Measurements from ENCODE around the gene BICRAL. TPM values are rescaled to one million over a fixed set of nuclear protein-coding genes. Genes with fewer than 3 reads are reported as not detected.
"Not testable (repeated sequence)": the region's sequence is repeated elsewhere in the genome, so short reads cannot be mapped to it uniquely, and the experiment has no call there.

BICRAL gene
- total RNA-seq, 1 experiment from 2014 or later, result 3.0 TPM

DNA sequence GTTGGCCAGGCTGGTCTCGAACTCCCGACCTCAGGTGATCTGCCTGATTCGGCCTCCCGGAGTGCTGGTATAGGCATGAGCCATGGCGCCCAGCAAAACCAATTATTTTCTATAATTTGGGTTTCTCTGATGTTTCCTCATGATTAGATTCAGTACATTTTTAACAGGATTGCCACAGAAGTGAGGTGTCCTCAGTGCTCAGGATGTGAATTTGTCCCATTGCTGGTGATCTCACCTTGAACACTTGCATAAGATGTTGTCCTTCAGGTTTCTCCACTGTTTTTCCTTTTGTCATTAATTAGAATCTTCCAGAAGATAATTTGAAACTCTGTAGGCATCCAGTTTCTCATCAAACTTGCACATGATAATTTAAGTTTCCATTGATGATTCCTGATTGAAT lies 52.2 kb downstream of the BICRAL start:
- DNase-seq (ENCODE audit: low read depth), result no peak

DNA sequence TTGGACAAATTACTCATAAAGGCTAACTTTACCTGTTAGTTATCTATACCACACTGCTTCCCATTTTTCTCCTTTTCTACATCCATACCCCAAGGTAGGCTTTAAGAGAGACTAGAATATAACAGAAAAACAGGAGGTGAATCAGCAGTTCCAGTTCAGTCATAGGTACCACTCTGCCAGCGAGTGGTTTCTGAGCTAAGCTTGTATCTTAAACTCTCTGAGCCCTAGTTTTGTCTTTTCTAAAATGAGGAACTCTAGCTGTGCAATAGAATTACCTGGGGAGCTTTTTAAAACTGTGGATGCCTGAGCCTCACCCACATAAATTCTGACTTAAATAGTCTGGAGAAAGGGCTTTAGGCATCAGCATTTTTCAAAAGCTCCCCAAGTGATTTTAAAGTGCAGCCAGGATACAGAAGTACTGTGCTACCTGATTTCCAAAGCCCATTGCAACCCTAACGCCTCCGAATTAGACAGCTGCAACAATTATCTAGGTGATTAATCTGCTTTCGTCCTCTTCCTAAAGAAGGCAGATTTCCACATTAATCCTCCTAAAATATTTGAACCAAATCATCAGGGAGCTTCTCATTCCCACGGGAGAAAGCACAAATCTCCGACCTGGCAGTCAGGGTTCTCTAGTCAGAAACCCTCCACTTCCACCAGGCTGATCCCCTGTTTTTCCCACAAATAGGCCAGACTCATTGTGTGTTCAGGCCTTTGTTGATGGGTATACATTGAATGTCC lies 60.2 kb downstream of the BICRAL start:
- no peak for DNase-seq (ENCODE audit: low read depth)

DNA sequence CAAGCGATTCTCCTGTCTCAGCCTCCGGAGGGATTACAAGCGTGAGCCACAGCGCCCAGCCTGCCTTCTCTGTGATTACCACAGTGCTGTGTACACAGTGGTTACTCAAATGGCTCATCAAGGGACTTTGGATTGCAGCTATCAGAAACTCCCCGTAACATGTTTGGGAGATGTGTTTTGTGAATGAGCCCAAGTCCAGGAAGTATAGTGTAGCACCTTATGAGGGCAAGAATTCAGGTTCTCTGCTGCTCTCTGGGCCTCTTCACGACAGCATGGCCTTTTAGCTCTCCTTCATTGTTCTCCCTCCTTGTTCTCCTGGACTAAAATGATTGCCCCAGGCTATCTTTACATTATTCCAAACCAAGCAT lies 63.5 kb downstream of the BICRAL start:
- no peak for DNase-seq (ENCODE audit: low read depth)

DNA sequence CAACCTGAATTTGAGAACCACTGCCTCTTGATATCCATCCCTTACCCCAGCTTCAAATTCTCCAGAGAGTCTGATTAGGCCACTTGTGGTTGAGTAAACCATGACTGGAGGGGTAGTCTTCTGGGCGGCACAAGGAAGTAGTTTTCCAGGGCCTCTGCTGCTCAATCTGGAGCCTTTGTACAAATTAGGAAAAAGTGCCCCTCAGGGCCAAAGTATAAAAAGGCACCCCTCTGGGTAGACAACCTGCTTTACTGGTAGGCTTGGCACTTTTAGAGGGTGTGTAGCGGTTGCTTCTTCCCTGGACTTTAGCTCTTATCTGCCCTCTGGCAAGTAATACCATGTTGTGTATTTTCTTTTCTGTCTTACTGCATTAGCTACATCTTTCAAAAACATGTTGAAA lies 64.7 kb downstream of the BICRAL start:
- no peak for DNase-seq (ENCODE audit: low read depth)

DNA sequence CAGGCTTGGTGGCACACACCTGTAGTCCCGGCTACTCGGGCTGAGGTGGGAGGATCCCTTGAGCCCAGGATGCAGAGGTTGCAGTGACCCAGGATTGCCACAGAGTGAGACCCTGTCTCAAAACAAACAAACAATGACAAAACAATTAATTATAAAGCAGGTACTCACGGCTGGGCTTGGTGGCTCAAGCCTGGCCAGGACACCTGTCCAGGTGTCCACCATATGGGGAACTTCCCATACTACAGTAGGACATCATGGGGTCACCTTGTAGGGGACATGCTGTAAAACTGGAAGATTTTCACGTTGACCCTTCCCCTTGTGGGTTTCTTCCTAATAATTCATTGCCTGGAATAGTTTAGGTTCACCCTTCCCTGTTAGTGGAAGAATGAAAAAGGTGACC lies 66.8 kb downstream of the BICRAL start:
- no peak for DNase-seq (ENCODE audit: low read depth)

DNA sequence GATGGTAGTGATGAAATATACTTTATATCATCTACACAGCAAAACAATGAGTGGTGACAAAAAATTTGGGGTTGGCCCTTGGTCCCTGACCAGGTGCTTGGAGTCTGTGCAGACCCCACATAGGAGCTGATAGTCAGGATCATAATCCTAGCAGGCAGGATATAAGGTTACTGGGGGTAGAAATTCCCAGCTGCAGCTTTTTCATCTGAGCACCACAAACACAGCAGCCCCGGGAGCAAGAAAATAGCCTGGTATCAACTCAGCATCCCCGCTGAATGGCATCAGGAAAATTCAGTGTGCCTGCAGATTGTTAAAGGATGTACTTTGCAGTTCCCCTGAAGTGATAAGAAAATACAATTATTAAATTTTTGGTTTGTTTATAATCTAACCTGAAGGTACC lies 69.7 kb downstream of the BICRAL start:
- DNase-seq (ENCODE audit: low read depth), result no peak

DNA sequence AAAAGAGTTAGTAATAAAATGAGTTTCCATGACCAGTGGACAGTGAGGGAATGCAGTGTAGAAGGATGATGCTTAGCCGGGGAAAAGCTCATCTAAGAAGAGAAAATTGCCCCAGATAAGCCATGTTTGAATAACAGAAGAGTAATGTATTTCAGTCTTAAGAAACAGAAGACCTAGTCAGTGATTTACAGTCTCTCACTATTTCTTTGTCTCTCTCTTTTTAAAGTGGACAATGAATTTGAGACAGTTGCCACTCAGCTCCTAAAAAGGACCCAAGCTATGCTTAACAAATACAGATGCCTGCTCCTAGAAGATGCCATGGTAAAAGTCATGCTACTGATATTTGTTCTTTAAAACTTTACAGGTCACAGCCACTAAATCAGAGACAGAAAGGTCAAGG lies 78.2 kb downstream of the BICRAL start:
- no peak for DNase-seq (ENCODE audit: low read depth)

DNA sequence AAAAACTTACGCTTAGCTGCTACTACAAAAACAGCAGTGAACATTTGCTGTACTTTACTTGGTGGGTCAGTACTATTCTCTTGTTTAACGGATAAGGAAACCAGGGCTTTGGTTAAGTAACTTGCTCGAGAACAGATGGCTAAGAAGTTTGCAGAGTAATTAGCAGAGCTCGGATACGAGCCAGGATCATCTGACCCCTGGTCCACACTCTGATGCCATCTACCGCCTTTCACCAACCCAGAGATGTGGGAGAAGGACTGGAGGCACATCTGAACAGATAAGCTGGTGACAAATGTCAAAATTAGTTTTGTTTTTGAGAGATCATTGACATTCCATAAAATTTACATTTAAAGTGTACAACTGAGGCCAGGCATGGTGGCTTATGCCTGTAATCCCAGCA lies 78.6 kb downstream of the BICRAL start:
- no peak for DNase-seq (ENCODE audit: low read depth)

DNA sequence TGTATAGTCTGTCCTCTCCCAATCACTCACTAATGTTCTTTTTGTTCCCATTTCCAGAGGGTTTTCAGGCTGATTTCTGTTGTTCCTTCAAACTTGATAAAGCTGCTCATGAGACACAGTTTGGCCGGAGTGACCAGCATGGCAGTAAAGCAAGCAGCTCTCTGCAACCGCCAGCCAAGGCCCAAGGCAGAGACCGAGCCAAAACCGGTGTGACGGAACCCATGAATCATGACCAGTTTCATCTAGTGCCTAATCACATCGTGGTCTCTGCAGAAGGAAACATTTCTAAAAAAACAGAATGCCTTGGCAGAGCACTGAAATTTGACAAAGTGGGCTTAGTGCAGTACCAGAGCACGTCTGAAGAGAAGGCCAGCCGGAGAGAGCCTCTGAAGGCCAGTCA lies 82.8 kb downstream of the BICRAL start:
- no peak for DNase-seq (ENCODE audit: low read depth)

DNA sequence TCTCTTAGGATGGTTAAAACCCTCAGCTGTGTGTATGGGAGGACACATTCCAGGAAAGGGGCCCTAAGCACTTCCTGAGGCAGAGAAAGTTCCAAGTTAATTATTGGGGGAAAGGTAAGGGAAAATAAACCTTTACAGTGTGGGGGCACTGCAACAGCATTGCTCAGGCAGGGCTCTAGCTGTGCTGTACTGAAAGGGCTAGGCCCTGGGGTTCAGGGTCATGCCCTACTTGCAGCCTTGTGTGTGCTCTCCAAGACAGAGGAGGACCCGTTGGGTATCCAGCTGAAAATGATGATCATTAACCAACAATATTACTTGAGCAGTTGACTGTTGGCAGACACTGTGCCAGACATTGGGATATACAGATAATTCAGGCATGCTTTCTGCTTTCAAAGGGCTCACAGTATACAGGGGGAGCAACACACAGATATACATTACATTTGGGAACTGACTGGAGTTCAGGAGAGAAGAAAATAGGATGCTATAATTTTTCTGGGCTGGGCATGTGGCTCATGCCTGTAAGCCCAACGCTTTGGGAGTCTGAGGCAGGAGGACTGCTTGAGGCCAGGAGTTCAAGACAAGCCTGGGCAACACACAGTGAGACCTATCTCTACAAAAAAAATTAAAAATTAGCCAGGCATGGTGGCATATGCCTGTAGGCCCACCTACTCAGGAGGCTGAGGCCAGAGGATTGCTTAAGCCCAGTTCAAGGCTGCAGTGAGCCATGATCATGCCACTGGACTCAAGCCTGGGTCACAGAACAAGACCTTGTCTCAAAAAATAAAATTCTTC lies 88.5 kb downstream of the BICRAL start:
- no peak for DNase-seq (ENCODE audit: low read depth)

DNA sequence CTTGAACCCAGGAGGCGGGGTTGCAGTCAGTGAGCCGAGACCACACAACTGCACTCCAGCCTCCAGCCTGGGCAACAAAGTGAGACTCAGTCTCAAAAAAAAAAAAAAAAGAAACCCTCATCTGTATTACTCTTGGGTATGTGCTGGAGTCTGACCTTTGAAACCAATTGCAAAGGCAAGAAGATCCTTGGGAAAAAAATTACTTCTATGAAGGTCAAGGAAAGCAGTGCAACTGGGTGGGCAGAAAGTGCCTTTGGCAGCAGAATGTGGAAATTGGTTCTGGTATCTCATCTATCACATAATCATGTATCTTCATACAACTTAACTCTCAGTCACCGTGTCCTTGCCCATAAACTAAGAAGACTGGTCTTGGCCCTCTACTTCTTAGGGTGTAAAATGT lies 89.9 kb downstream of the BICRAL start:
- no peak for DNase-seq (ENCODE audit: low read depth)

DNA sequence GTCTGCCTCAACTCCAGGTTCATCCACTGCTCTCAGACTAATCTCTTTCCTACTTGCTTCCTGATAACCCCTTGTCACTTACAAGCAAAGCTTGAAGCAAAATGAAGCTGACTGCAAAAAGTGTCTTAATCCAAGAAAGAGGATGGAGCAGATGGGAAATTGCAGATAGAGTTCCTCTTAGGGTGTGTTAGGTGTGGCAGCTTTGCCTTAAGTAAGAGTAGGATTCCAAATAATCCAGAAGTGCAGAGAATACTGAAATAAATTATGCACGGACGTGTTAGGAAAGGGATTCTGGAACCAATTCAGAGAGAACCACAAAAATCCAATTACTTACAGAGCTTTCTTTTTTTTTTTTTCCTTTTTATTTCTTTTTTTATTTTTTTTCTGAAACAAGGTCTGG lies 91.5 kb downstream of the BICRAL start:
- no peak for DNase-seq (ENCODE audit: low read depth)

DNA sequence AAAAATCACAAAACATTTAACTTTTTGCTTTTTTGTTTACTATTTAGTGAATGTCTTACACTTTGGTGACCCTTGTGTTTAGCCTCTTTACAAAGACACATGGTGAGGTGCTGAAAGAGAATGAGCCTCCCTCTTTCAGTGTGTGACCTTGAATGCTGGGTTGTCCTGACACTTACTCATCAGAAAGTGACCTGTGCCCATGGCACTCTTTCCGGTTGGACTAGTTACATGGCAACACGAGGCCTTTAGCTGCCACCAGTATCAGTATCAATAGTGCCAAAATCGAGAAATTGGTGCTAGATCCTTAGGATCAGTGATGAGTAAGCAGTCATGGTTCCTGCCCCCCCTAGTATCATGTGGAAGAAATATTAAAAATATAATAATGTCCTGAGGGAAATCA lies 95.8 kb downstream of the BICRAL start:
- DNase-seq (ENCODE audit: low read depth), result no peak

DNA sequence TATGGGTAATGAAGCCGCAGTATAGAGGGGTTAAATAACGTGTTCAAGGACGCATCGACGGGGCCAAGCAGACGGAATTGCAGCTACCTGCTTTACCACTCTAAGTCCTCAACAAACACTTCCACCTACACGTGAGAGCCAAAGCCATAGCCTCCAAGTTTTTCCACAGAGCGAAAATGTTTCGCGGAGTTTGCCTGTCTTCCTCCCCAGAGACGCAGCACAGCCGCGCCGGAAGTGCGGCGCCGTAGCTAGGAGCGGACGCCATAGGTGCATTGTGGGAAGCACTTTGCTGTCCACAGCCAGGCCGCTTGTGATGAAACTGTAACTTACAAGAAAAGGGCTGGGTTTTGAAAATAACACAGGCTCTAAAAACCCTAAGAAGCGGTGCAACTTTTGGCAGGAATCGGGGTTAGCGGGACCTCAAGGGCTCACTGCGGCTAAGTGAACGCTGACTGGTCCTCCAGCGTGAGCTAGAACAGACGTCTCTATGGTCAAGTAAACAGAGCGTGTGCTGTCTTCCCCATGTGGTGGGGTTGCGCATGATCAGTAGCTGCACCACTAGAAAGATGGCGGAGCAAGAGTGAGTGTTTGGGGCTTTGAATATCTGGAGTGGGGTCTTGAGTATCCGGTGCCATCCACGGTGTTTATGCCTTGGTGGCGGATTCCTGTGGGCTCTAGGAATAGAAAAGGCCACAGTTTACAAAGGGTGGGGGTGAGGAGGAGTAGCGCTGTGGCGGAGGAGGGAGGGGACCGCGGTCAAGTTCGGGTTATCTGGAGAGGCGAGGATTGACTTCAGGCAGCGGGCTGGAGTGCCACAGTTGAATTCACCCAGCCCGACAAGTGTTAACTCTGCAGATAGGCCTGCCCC lies 97.8 kb downstream of the BICRAL start, which contains the start of gene RPL7L1:
RPL7L1 (plus strand) TSS at position 245 of the 868 bp plus-strand sequence; CDS start at position 540, 295 bp downstream.
- DNase-seq (ENCODE audit: low read depth), result peak; percentile 94

DNA sequence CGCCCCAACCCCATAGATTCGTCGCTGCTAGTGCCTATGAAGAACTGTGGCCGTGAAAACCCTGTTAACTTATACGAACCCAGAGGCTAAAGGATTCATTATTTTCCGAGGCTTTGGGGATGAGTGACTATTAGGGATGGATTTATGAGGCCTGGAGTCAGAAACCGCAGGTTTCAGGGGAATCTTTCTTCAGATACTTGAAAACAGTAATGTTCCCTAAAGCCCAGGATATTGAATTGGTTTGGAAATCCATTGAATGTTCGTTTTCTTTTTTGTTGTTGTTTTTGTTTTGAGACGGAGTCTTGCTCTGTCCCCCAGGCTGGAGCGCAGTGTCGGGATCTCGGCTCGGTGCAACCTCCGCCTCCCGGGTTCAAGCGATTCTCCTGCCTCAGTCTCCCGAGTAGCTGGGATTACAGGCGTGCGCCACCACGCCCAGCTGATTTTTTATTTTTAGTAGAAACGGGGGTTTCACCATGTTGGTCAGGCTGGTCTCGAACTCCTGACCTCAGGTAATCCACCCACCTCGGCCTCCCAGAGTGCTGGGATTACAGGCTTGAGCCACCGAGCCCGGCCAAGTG lies 98.5 kb downstream of the BICRAL start:
- DNase-seq (ENCODE audit: low read depth), result not testable (repeated sequence)

DNA sequence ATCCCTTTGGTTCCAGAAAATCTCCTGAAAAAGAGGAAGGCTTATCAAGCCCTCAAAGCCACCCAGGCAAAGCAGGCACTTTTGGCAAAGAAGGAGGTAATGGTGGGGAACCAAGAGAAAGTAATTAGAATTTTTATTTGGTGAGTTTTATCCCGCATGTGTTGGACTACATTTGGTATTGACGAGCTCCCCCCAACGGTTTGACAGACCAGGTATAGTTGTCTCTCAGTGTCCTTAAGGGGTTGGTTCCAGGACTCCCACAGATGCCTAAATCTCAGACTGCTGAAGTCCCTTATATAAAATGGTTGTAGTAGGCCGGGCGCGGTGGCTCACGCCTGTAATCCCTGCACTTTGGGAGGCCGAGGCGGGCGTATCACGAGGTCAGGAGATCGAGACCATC lies 99.0 kb downstream of the BICRAL start:
- not testable (repeated sequence) for DNase-seq (ENCODE audit: low read depth)

DNA sequence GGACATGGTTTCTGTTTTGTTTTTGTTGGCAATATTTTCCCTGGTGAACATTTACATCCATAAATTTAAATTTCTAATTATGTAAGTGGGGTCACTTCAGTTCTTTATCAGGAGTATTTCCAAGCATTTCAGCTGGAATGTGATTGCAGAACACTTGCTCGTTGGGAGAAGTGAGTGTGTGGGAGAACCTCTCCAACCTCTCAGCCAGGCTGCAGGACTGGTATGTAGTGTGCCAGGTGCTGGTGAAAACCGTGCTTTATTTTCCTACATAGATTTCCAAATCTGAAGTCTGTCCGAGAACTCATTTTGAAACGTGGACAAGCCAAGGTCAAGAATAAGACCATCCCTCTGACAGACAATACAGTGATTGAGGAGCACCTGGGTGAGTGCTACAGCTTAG lies 103.8 kb downstream of the BICRAL start:
- no peak for DNase-seq (ENCODE audit: low read depth)

DNA sequence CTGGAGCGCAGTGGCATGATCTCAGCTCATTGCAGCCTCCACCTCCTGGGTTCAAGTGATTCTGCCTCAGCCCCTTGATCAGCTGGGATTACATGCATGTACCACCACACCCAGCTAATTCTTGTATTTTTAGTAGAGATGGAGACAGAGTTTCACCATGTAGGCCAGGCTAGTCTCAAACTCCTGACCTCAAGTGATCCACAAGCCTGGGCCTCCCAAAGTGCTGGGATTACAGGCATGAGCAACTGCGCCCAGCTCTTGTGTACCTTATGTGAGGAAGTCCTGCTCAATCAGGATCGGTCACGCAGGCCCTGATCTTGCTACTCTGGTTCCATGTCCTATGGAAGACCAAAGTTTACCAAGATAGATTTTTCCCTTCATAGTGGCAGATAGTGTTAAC lies 106.3 kb downstream of the BICRAL start:
- not testable (repeated sequence) for DNase-seq (ENCODE audit: low read depth)

DNA sequence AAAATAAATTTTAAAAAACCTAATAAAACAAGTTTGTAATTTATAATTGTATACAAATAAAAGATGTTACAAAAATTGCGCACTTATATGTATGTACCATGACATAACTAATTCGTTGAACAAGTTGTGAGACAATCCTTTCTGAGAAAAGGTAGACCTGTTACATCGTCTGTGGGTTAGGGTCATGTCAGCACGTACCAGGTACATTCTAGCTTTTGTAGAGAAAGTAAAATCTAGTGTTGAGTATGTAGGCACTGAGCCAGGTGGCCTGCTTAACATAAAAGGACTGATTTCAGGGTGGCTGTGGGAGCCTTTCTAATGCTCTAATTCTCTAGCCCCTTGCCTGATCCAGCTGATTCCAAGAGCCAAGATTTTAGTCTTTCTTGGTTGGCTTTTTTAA lies 108.0 kb downstream of the BICRAL start:
- peak; percentile 14 for DNase-seq (ENCODE audit: low read depth)

DNA sequence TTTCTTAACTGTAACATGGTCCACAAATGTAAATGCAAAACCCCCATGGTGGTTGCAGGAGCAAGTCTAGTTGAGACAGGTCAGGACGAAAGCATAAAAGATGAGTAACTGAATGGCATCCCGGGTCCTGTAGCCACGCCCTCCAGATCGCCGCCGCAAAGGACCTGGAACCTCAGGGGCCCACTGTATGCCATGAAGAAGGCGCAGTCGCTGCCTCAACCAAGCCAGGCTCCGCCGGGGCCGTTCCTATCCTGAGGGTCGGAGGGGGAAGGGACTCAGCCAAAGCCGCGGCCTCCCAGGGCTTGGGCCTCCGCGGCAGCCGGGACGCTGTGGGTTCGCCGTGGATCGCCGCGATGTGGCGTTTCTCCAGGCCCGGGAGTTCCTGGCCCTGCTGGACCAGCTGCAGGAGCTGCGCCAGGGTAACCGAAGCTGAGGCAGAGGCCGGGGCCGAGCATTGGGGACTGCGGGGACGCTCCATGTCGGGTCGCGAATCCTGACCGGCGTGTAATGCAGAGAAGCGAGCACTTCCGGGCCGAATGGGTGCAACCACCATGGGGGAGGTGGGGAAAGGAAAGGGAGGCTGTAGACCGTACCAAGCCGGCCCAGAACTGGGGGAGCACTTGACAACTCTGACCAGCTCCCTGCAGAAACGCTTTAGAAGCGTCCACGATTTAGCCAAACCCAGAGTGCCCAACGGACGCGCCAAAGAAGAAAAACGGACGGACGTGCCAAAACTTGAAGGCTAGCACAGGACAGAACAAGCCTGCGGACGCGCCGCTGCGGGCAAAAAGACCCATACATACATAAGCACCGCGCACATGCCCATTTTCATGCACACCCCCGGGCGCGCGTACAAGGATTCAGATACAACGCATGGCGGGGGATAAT lies 108.7 kb downstream of the BICRAL start:
- DNase-seq (ENCODE audit: low read depth), result peak; percentile 97

DNA sequence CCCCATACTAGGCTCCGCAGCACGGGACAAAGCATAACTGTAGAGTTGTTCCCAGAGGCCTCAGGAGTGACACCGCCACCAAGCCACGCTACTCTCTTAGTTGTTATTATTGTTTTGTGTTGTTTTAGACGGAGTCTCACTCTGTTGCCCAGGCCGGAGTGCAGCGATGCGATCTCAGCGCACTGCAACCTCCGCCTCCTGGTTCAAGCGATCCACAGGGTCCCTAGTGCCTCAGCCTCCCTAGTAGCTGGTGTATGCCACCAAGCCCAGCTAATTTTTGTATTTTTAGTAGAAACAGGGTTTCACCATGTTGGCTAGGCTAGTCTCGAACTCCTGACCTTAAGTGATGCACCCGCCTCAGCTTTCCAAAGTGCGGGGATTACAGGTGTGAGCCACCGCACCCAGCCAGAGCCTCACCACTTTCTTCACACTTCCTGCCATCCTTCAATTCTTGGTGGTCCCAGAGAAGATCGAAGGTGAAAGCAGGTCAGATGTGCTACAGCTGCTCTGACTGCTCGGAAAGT lies 109.4 kb downstream of the BICRAL start:
- no peak for DNase-seq (ENCODE audit: low read depth)
